ENCODE results near the gene KLHL17.

Gene KLHL17

GRCh38 chr1:942411-942821 is 18.0 kb upstream of the KLHL17 start:
- H3K27ac ChIP-seq, result no peak overlapping the region

GRCh38 chr1:942864-943533 is 17.4 kb upstream of the KLHL17 start:
- TF ChIP-seq CTCF (IDR thresholded peaks at IDR 0.05), result no peak
- Histone ChIP-seq H3K27me3 (ENCODE audit: control insufficient read depth, insufficient read depth, low read length) (no peaks in the 10 kb centered on the region), H3K4me3 (ENCODE audit: low read depth, low read length) (no peak overlapping the region)

More at GRCh38 chr1:942411-942821, 18.0 kb upstream of the KLHL17 start:
- Histone ChIP-seq H2AFZ (no peak overlapping the region), H3K4me3 (ENCODE audit: low read depth, low read length) (no peak overlapping the region), H3K4me2 (ENCODE audit: low read length) (peak overlapping the region; percentile 31), H3K9ac (no peak overlapping the region), H3K27me3 (ENCODE audit: control insufficient read depth, insufficient read depth, low read length) (no peaks in the 10 kb centered on the region), H3K36me3 (ENCODE audit: control insufficient read depth, insufficient read depth, low read length) (no peaks in the 10 kb centered on the region), H3K79me2 (no peaks in the 10 kb centered on the region), H3K4me1 (peaks cover 2% of the 10 kb centered on the region), H3K9me3 (ENCODE audit: control insufficient read depth, low read length) (no peaks in the 10 kb centered on the region)
- TF ChIP-seq CTCF (IDR thresholded peaks at IDR 0.05), result no peak

GRCh38 chr1:943545-944340 is 16.6 kb upstream of the KLHL17 start:
- H3K9ac ChIP-seq, result no peak overlapping the region
- TF ChIP-seq CTCF (IDR thresholded peaks at IDR 0.05), result no peak
- no peak overlapping the region for H3K4me3 ChIP-seq (ENCODE audit: low read depth, low read length)
- H3K27ac ChIP-seq, result no peak overlapping the region
- H3K79me2 ChIP-seq, result no peaks in the 10 kb centered on the region
- no peaks in the 10 kb centered on the region for H3K27me3 ChIP-seq (ENCODE audit: control insufficient read depth, insufficient read depth, low read length)
- H3K9me3 ChIP-seq (ENCODE audit: control insufficient read depth, low read length), result no peaks in the 10 kb centered on the region
- no peak overlapping the region for H2AFZ ChIP-seq
- H3K4me2 ChIP-seq (ENCODE audit: low read length), result no peak overlapping the region
- no peaks in the 10 kb centered on the region for H3K36me3 ChIP-seq (ENCODE audit: control insufficient read depth, insufficient read depth, low read length)
- H3K4me1 ChIP-seq, result peaks cover 2% of the 10 kb centered on the region

More at GRCh38 chr1:942864-943533, 17.4 kb upstream of the KLHL17 start:
- Histone ChIP-seq H3K79me2 (no peaks in the 10 kb centered on the region), H2AFZ (no peak overlapping the region), H3K4me1 (peaks cover 2% of the 10 kb centered on the region), H3K27ac (no peak overlapping the region), H3K36me3 (ENCODE audit: control insufficient read depth, insufficient read depth, low read length) (no peaks in the 10 kb centered on the region), H3K9me3 (ENCODE audit: control insufficient read depth, low read length) (no peaks in the 10 kb centered on the region), H3K9ac (no peak overlapping the region), H3K4me2 (ENCODE audit: low read length) (no peak overlapping the region)

GRCh38 chr1:944341-945325 is 15.8 kb upstream of the KLHL17 start:
- no peak overlapping the region for H3K27ac ChIP-seq
- H2AFZ ChIP-seq, result no peak overlapping the region
- no peaks in the 10 kb centered on the region for H3K36me3 ChIP-seq (ENCODE audit: control insufficient read depth, insufficient read depth, low read length)
- no peaks in the 10 kb centered on the region for H3K27me3 ChIP-seq (ENCODE audit: control insufficient read depth, insufficient read depth, low read length)
- peaks cover 2% of the 10 kb centered on the region for H3K4me1 ChIP-seq
- no peak for TF ChIP-seq CTCF (IDR thresholded peaks at IDR 0.05)
- H3K4me2 ChIP-seq (ENCODE audit: low read length), result no peak overlapping the region
- H3K9me3 ChIP-seq (ENCODE audit: control insufficient read depth, low read length), result no peaks in the 10 kb centered on the region
- no peak overlapping the region for H3K4me3 ChIP-seq (ENCODE audit: low read depth, low read length)
- no peaks in the 10 kb centered on the region for H3K79me2 ChIP-seq
- no peak overlapping the region for H3K9ac ChIP-seq

Measured in parathyroid adenoma (tissue), 2 donors.